ENCODE measurements around the gene IFT20.
"Not testable (repeated sequence)": the region's sequence is repeated elsewhere in the genome, so short reads cannot be mapped to it uniquely, and the experiment has no call there.

DNA sequence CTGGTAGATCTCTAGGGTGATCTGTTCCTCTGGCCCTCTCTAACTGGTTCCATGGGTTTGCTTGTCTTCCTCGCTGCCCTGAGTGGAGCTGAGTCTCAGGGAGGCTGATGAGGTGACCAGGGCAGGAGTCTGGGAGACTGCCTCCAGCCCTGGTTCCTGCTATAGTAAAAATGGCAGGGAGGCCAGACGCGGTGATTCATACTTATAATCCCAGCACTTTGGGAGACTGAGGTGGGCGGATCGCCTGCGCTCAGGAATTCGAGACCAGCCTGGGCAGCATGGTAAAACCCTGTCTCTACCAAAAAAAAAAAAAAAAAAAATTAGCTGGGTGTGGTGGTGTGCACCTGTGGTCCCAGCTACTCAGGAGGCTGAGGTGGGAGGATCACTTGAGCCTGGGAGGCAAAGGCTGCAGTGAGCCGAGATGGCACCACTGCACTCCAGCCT is 3.5 kb upstream of the IFT20 start:
- not testable (repeated sequence) for TF ChIP-seq CTCF (IDR thresholded peaks at IDR 0.05; ENCODE audit: poor library complexity); EZH2 (IDR thresholded peaks at IDR 0.05; ENCODE audit: borderline replicate concordance); EZH2phosphoT487 (IDR thresholded peaks at IDR 0.05; ENCODE audit: low read depth, severe bottlenecking, unreplicated experiment)
